Bronchial epithelial cell (primary cell): ENCODE measurements around the gene LMAN2L. TPM values are rescaled to one million over a fixed set of nuclear protein-coding genes. Genes with fewer than 3 reads are reported as not detected.

Experiments
- DNase-seq: peaks from one replicate; pipeline ENCODE4 v3.0.0-alpha.2; 2010; ENCODE audit warnings: low read depth
- FAIRE-seq: peaks from 2 replicates; lab custom pipeline; 2011; peaks lifted over from hg19 to GRCh38; lab: Jason Lieb, UNC
- H3K27me3 ChIP-seq: 2 replicates; pipeline ENCODE4 v1.5.1; 2011; ENCODE audit warnings: low read length; ENCODE audit not compliant: control insufficient read depth, insufficient read depth
- H3K36me3 ChIP-seq: 2 replicates; pipeline ENCODE4 v1.5.1; 2011; ENCODE audit warnings: low read length; ENCODE audit not compliant: control insufficient read depth, insufficient read depth
- H3K4me3 ChIP-seq: 2 replicates; pipeline ENCODE4 v1.5.1; 2011; ENCODE audit warnings: mild to moderate bottlenecking, low read depth, low read length, control low read depth
- total RNA-seq: library from RNA; depleted of rRNA; stranded (reverse); fragments of >200 nt; gene quantifications from 2 replicates; pipeline ENCODE4 v1.2.1, GENCODE V29; 2014
- TF ChIP-seq, protein P1 (sequence below): IDR thresholded peaks from 2 replicates; pipeline ENCODE4 v1.5.1; 2011; ENCODE audit warnings: mild to moderate bottlenecking, moderate library complexity, low read length, control low read depth, inconsistent platforms; ENCODE audit not compliant: insufficient read depth, severe bottlenecking

LMAN2L gene, protein sequence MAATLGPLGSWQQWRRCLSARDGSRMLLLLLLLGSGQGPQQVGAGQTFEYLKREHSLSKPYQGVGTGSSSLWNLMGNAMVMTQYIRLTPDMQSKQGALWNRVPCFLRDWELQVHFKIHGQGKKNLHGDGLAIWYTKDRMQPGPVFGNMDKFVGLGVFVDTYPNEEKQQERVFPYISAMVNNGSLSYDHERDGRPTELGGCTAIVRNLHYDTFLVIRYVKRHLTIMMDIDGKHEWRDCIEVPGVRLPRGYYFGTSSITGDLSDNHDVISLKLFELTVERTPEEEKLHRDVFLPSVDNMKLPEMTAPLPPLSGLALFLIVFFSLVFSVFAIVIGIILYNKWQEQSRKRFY
- total RNA-seq = 15.3 and 18.9 TPM in 2 replicates

DNA sequence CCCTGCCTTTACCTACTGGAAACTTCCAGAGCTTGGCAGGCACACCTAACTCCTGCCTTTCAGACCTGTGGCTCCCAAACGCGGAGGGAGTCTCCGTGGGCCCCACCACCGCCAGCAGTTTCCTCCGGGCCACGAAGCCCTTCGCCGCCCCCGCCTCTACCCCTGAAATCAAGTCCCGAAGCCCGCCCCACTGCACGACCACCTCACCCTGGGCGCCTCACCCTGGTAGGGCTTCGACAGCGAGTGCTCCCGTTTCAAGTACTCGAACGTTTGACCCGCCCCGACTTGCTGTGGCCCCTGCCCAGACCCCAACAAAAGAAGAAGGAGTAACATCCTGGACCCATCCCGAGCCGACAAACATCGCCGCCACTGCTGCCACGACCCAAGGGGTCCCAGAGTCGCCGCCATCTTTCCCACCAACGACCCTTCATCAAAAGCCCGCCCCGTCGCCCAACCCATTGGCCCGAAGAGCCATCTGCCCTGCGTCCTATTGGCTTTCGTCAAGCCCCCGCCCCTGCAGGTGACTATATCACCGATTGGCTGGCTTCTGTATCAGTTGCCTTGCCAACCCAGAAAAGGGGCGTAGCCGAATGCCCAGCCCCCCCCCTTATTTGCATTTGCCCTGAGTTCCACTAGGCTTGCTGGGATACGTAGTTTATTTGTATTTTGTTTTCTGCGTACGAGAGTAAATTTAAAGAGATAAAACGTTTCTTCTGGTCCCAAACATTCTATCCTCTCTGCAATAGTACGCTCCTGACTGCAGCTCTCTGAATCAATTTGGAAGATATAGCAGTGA lies at the start of gene LMAN2L:
Gene LMAN2L (minus strand): TSS at position 432 of the 796 bp plus-strand sequence. CDS start 24 bp downstream, at position 408.
- peaks cover 3% of the 10 kb centered on the region for H3K36me3 ChIP-seq
- TF ChIP-seq, protein P1, sequence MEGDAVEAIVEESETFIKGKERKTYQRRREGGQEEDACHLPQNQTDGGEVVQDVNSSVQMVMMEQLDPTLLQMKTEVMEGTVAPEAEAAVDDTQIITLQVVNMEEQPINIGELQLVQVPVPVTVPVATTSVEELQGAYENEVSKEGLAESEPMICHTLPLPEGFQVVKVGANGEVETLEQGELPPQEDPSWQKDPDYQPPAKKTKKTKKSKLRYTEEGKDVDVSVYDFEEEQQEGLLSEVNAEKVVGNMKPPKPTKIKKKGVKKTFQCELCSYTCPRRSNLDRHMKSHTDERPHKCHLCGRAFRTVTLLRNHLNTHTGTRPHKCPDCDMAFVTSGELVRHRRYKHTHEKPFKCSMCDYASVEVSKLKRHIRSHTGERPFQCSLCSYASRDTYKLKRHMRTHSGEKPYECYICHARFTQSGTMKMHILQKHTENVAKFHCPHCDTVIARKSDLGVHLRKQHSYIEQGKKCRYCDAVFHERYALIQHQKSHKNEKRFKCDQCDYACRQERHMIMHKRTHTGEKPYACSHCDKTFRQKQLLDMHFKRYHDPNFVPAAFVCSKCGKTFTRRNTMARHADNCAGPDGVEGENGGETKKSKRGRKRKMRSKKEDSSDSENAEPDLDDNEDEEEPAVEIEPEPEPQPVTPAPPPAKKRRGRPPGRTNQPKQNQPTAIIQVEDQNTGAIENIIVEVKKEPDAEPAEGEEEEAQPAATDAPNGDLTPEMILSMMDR = peak; percentile 25
- peak within 1 kb of the TSS; percentile 94 for H3K4me3 ChIP-seq
- FAIRE-seq = no peak
- DNase-seq = peak; percentile 91
- no peaks in the 10 kb centered on the region for H3K27me3 ChIP-seq

DNA sequence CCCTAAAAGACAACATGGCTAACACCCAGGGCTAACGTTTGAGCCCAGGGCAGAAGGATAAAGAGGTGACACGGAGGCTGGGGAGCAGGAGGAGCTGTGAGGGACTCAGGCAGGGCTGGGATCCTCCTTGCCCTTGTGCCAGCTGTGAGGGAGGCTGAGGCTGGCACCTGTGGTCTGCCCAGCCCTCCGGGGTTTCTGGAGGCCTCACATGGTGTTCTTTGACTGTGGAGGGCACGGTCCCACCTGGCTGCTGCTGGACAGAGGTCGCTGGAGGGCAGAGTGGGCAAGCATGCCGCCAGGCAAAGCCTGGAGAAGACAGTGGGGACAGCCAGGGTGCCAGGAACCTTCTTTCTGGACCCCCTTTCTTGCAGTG lies 49.4 kb upstream of the LMAN2L start:
- no peaks in the 10 kb centered on the region for H3K27me3 ChIP-seq
- FAIRE-seq (no peak), DNase-seq (no peak)
- no peak overlapping the region for H3K4me3 ChIP-seq
- TF ChIP-seq, protein P1 = no peak
- H3K36me3 ChIP-seq = no peaks in the 10 kb centered on the region

GRCh38 chr2:96788442-96789244 lies 48.8 kb upstream of the LMAN2L start:
- Histone ChIP-seq H3K36me3 (no peaks in the 10 kb centered on the region), H3K4me3 (no peak overlapping the region), H3K27me3 (no peaks in the 10 kb centered on the region)
- DNase-seq (no peak), FAIRE-seq (no peak)
- TF ChIP-seq, protein P1 = no peak

DNA sequence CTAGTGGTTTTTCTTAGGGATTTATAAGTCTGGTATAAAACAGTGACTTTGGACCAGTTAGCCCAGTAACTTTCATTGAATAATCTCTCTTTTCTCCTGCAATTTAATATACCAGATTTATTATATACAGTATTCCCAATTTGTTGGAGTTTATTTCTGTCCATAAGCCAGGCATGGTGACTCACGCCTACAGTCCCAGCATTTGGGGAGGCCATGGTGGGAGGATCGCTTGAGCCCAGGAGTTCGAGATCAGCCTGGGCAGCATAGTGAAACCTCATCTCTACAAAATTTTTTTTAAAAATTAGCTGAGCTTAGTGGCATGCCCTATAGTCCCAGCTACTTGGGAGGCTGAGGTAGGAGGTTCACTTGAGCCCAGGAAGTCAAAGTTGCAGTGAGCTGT lies 47.5 kb upstream of the LMAN2L start:
- TF ChIP-seq, protein P1 = no peak
- H3K36me3 ChIP-seq = no peaks in the 10 kb centered on the region
- no peak overlapping the region for H3K4me3 ChIP-seq
- DNase-seq = no peak
- no peaks in the 10 kb centered on the region for H3K27me3 ChIP-seq
- no peak for FAIRE-seq

- no peak for FAIRE-seq
- Histone ChIP-seq H3K27me3 (no peaks in the 10 kb centered on the region), H3K4me3 (no peak overlapping the region), H3K36me3 (no peaks in the 10 kb centered on the region)
- TF ChIP-seq, protein P1 = no peak
- no peak for DNase-seq
Observed at GRCh38 chr2:96783388-96783787, 43.5 kb upstream of the LMAN2L start.
